GM19467 (cell line): ENCODE data around the gene CIB4.

Source experiments
- ATAC-seq: cut with Tn5 transposase; IDR thresholded peaks from one replicate; pipeline ENCODE4 v1.9.1; 2021; ENCODE audit warnings: mild to moderate bottlenecking, moderate library complexity; ENCODE audit not compliant: unreplicated experiment

CIB4 gene

DNA sequence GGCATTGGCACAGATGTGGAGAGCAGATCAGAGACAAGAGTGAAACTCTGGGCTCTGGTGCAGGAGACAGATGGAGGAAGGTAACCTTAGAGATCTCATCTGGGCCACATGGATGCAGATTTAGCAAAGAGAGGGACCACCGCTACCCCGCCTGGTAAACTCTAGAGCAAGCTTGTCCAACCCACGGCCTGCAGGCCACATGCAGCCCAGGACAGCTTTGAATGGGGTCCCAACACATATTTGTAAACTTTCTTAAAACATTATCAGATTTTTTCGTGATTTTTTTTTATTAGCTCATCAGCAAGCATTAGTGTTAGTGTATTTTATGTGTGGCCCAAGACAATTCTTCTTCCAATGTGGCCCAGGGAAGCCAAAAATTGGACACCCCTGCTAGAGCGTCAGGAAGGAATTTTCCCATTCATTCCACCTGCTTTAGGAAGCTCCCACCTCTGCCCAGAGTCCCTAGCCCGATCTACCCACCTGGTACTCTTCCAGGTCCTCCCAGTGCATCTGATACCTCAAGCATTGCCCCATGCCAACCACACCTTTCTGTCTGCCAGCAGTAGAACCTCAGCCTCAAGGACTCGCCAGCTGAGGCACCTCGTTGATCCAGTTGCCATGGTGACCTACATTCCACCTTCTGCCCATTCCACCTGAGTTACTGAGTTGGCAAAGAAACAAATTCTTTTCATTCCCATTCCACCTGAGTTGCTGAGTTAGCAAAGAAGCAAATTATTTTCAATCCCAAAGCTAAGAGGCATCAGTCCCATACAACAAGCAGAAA is at the start of gene CIB4:
TSS of gene CIB4 (minus strand) at position 586 of the 784 bp plus-strand sequence. CDS start at position 534, 52 bp downstream.
- no peak for ATAC-seq

DNA sequence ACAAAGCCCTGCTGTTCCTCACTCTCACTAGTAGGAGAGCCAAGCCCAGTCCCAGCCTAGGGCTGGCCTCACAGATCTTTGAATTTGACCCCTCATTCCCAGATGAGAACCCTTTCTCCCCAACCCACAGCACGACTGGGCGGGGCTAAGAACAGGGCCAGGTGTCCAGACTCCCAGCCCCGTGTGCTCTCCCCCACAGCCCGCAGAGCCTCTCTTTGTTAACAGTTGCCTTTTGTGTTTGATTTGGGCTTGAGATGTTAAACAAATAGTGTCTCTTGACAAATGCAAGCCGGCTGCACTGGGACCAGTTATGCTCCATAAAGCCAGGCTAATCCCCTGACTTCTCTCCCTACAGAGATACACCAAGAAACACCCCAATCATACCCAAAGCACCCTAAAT is 46.6 kb upstream of the CIB4 start:
- no peak for ATAC-seq

DNA sequence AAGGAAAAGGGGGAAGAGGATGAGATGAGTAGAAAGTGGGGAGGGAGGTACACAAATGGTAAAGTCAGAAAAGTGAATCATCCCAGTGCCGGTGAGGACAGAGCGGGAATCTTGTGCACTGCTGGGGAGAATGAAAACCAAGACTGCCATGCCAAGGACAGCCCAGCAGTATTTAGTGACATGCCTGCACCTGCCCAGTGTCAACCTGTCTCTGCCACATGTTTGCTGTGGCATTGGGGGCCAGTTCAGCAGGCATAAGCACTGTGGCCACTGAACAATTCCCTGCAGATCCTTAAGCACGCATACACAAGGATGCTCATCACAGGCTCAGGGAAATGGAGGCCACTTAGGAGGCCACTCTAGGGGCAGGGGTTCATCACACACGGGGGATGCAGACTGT is 46.2 kb upstream of the CIB4 start:
- ATAC-seq, result no peak

DNA sequence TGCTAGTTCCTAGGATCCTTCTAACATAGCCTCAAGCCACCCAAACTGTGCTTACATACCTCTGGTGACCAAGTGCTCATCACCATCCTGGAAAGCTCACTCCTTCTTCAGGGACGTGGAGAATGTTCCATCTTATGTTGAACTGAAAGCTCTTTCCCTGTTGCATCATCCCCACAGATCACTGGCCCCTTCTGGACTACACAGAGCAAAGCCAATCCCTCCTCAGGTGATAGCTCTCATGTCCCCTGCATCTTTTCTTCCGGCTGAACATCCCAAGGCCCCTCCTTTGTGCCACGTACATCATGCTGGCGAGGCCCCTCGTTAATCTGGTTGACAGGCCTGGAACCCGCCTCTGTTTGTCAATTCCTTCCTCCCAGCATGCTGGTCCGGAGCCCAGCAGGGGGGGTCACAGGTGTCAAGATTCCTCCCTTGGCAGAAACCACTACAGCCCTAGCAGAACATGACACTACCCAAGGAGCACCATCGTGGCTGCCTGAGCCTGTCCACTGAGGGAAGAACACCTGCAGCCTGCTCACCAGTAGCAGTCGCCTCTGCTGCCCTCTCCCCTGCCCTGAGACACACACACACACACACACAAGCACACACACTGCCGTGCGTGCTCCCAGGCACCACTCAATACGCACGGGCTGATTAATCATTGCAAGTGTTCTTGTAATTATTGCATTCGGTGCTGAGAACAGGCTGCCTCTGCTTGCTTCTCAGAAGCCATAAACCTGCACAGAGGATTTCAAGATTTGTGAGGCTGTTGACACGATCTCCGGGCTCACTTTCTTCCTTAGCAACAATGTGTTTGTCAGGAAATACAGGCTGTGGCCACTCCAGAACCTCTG is 45.0 kb upstream of the CIB4 start:
- no peak for ATAC-seq

DNA sequence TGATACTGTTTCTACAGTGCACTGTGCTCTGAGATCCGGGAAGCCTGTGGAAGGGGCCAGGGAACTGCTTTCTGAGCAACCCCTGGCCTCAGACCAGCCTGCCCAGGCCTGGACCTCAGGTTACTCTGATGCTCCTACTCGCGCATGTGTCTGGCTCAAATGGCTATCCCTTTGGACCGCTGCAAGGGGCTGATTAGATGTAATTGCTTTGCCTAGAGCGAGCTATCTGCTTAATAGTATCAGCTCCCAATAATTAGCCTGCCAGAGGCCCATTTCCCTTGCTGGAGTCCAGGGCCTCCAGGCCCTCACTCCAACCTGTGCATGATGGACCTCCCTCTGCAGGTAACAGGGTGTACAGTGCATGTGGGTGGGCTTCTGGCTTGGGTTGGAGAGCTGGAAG is 44.2 kb upstream of the CIB4 start:
- ATAC-seq, result no peak

DNA sequence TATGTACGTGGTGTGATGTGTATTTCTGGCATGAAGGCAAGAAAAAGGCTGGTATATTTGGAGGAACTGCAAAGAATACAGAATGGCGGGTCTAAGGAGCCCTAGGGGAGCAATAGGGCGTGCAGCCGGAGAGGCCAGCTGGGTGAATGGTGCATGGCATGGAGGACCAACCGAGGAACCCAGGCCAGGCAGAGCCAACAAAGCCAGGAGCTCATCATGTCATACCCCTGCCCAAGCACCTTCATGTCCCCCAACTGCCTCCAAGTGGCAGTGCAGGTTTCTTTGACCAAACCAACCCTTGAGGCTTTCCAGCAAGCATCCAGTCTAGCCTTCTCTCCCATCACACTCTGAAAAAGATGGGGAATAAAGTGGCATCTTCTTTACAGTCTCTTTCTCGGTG is 42.4 kb upstream of the CIB4 start:
- ATAC-seq, result no peak

DNA sequence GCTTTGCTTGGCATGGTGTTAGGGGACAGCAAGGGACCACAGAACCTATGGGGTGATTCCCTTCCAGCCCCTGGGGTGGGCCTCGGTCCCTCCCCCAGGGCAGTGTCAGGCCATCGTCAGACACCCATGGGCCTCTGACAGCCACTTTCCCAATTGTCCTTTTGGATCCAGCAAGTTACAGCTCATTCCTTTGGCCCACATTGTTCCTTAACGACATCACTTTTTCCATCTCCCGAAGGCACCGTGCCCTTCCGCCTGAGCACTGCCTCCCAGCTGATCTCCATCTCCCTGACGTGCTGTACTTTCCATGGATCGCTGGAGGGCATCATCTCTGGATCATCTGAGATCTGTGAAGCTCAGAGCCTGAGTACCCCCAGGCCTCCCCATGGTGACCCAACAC is 41.0 kb upstream of the CIB4 start:
- no peak for ATAC-seq

DNA sequence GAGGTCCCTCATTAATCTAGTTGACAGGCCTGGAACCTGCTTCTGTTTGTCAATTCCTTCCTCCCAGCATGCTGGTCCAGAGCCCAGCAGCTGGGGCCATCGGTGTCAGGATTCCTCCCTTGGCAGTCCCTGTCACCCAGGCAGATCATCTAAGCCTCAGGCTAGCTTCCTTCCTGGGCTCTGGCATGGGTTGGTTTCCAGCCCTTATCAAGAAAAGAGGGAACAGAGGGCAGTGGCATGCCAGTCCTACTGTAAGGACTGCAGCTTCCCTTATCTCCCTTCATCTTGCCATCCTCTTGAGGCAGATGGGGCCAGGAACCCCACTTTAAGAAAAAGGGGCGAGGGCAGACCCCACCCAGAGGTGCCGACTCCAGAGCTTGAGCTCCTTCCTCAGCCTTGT is 40.5 kb upstream of the CIB4 start:
- no peak for ATAC-seq

DNA sequence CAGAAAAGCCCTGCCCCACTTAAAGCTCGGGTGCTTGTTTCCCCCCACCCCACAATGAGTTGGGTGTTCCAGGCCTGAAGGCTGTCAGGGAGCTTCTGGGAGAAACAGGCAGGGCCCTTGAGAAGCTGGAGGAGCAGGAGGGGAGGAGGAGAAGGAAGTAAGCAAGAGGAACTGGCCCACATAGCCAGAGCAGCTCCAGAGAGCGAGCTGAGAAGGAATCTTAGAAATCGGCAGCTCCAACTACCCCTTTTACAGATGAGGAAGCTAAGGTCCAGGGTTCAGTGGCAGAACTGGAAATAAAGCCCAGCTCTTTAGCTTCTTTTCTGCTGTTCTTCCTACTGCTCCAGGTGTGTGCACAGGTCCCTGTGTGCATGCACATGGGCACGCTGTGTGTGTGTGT is 38.7 kb upstream of the CIB4 start:
- ATAC-seq, result no peak

DNA sequence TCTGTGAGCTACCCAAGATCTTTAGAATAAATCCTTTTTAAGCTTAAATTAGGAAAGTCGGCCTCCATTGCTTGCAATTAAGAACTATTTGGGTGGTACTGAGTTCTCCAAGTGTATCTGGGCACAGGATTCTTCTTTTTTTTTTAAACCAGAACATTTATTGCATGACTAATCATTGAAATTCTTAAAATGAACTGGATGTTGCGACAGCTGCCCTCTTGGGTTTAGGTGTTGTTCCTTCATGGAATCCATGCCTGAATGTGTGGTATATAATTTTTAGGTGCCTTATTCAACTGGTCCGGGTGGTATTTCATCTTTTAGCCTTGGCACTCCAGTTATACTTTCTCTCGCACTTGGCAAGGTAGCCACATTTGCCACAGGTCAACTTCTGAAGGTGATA is 36.9 kb upstream of the CIB4 start:
- ATAC-seq, result no peak

DNA sequence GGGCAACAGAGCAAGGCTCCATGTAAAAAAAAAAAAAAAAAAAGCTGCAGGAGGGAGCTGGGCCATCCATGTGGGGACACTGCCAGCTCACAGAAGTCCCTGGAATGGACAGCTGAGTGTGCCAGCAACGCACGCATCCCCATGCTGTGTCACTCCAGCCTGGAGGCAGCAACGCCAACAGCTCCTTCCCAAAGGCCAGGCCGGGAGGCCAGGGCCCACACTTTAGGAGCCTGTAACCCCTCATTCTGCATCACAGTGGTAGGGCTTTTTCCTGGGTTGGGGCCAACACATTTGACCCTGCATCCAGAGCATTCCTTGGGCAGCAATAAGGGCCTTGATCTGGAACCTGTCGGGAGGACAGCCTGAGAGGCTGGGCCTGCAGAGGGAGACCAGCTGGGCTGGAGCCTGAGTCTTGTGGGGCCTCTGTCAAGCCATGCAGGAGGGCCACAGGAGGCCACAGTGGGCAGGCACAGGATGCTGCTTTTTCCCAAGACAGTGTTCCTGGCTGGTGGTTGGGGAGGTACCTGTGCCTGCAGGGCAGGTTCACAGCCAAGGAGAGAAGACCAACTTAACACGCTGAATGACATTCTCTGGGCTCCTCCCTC is 34.6 kb upstream of the CIB4 start:
- ATAC-seq, result no peak

DNA sequence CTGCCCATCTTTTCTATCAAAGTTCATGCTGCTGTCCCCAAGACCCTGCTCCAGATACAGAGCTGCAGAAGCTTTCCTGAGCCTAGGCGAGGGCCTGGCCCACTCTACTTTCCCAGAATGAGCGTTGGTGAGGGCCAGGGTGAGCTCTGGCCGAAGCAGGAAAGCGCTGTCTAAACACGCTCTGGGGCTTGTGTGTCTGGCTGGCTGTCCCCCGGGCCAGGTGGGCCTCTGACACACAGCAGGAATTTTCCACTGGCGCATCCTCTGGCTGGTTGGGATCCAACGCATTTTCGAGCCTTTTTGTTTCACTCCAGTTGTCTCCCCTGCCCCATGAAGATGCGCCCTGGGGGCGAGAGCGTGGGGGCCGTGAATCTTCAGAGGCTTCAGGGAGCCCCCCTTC is 33.6 kb upstream of the CIB4 start:
- ATAC-seq, result no peak

DNA sequence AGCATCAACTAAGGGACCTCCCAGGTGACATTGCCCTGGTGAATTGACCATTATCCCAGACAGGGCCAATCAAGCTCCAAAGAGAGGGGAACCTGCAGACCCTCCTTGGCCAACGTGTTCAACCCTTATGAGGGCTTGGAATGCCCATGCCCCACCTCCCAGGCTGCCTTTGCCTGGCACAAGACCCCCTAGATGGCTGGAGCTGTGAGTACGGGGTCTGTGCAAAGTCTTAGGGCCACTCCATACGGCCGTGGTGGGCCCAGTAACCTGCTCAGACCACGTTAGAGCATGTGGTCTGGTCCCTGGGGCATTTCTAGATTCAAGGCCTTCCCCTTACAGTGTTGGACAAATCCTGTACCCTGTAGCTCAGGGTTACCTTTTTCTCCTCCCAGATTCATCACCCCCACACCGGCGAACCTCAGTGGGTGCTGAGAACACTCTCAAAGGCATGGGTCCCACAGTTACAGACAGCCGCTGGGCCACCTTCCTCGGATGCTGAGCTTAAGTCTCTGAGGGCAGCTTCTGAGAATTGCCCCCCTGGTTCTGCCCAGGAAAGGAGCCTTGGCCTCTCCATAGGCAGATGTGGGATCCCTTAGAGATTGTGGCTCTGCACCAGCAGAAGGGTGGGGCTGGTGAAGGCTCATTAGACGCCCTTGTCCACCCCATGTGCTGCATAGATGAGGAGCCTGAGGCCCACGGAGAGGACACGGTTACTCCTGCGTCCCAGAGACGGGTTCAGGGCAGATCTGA is 33.0 kb upstream of the CIB4 start:
- ATAC-seq, result no peak

DNA sequence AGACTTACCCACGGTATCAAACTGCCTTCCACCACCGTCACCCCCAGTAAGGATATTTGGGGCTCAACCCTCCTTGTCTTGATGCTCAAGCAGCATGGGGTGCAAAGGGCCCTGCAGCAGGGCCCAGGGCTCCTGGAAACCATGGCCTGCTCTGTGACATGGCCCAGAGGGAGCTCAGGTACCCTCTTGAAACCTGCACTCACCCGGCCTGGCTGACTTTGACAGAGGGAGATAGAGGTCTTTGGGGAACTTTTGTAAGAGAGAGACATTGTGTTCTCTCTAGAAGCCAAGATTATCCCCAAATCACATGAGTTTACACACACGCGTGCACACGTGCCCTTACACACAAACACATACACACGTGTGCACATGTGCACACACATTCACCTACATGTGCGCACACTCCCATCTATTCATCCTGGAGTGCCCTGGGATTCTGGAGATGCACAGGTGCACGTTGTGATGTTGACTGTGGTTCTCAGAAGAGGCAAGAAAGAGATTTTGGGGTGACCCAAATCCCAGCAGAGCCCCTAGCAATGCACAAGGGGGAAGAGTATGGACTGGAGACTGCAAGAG is 31.7 kb upstream of the CIB4 start:
- no peak for ATAC-seq

DNA sequence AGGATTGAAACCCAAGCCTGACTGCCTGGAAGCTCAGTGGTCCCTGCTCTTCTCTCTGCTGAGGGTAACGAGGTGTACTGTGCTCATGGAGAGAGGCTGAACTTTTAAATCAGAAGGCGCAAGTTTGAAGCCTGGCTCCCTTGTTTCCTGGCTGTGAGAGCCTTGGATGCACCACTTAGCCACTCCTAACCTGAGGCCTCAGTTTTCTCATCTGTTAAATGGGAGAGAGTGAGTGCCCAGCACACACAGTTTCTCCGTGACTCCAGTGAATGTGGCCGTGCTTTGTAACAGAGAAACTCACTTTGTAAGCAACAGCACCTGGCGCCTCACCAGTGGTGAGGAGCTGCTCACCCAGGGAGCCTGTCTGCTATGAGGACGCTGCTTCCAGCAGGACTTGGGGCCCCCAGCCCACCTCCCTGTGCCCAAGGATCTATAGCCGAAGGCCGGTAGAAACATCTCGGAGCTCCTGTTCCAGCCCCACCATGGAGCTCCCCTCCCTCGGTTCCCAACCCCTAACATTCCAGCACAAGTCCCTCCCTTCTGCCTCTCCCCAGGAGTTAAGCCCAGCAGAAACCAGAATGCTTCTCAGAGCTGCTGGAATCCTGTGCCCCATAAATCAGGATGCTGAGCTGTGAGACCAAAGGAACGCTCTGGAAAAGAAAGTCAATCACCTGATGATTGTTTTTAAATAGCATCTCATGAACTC is 31.1 kb upstream of the CIB4 start:
- ATAC-seq, result no peak

DNA sequence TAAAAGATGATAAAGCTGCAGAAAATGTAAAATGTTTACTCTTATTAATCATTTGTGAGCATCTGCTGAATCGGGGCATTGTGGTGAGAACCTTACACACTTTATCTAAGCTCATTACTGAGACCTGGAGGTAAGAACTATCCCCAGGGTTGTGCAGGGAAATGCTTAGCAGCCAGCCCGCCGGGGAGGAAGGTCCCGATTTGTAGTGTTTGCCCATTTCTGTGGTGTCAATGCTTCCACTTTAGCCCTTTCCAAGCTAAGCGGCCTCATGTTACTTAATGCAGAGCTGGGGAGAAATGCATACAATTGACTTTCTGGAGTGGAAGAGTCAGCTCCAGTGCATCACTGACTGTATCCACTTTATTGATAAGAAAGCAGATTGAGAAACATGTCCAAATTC is 30.5 kb upstream of the CIB4 start:
- ATAC-seq, result no peak

DNA sequence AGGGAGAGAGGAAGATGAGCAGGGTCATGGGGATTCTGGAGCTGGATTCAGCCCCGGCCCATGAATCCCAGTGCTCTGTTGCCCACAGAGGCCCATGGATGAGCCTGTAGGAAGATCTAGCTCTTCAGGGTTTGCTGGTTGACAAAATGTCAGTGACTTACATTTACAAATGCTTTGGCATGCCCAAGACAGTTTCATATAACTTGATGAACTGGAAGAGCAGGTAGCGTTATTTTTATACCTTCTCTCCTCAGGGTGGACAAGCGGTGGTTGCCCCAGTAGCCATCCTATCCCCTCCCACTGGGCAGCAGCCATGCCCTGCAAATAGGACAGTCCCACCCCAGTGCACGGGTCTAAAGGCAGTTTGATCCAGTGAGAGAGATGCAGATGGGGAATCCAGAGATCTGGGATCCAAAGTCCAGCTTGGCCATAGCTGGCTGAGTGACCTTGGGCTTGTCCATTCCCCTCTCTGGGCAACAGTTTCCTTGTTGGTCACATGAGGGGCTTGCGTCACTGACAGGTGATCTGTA is 29.8 kb upstream of the CIB4 start:
- no peak for ATAC-seq

DNA sequence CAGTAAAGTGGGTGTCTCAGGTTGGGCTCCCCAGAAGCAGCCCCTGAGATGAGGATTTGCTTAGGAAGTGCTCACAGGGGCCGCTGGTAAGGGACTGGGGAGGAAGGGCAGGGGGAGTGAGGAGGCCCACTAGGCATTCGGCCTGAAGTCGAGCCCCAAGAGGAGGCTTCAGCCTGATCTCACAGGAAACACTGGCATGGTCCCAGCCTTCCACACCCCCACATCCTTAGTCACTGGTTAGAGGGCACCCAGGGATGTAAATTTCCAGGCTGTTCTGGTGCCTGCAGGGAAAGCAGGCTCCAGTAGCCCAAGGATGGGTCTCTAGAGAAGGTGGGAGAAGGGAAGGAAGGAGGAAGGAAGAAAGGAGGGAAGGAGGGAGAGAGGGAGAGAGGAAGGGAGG is 29.0 kb upstream of the CIB4 start:
- no peak for ATAC-seq

DNA sequence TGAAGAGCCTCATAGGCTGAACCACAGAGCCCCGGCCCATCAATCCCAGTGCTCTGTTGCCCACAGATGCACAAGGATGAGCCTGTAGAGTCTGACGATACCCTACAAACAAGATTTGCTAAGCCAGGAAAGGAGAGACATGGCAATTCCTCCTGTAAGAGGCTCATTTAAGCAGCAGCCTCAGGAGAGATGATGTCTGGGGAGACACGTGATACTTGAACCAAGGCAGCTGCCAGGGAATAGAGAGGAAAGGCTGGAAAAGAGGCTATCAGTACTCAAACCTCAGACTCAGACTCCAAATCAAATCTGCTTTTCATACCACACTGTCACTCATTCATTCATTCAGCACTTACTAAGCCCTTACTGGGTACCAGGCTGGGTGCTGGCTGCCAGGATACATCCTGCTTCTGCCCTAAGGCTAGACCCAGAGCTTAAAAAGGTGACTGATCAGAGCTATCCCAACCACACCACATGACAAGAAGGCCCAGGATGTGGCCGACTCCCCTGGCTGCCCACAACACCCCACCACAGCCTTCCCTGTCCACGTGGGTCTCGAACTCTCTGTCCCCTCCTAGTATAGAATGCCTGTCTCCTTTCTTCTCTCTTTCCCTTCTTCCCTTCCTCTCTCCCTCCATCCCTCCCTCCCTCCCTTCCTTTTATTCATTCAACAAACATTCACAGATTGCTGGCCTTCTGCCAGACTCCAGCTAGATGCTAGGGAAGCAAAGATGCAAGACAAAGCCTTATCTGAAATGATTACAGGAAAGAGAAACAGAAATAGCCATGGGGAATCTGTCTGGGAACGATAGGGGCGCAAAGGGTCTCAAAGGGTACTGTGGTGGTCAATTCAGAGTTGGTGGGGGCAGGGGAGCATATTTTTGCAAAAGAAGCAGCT is 27.9 kb upstream of the CIB4 start:
- no peak for ATAC-seq
